Measurements from ENCODE around the gene IGLON5. TPM values are rescaled to one million over a fixed set of nuclear protein-coding genes. Genes with fewer than 3 reads are reported as not detected.

The IGLON5 gene
- total RNA-seq, 1 donor from 2014 or later: 18.0 TPM

DNA sequence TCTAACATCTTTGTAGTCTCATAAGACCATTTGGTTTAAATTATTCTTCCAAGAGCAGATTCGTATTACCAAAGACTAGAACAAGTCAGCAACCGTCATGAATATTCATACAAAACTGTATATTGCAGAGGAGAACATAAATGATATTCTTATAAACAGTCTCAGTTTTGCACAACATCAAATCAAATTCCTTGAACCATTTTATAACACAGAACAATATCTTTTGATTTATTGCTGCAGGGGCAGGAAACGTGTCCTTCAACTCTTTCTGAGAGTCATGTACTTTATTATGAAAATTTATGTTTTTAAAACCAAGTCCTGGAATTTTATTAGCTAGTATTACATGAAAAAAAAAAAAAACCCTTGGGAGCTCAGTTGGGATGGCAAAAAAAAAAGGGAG is 34.3 kb upstream of the IGLON5 start:
- no peak overlapping the region for H3K4me3 Mint-ChIP-seq
- no peak for DNase-seq (ENCODE audit: extremely low spot score, unreplicated experiment)
- TF ChIP-seq, protein P1, sequence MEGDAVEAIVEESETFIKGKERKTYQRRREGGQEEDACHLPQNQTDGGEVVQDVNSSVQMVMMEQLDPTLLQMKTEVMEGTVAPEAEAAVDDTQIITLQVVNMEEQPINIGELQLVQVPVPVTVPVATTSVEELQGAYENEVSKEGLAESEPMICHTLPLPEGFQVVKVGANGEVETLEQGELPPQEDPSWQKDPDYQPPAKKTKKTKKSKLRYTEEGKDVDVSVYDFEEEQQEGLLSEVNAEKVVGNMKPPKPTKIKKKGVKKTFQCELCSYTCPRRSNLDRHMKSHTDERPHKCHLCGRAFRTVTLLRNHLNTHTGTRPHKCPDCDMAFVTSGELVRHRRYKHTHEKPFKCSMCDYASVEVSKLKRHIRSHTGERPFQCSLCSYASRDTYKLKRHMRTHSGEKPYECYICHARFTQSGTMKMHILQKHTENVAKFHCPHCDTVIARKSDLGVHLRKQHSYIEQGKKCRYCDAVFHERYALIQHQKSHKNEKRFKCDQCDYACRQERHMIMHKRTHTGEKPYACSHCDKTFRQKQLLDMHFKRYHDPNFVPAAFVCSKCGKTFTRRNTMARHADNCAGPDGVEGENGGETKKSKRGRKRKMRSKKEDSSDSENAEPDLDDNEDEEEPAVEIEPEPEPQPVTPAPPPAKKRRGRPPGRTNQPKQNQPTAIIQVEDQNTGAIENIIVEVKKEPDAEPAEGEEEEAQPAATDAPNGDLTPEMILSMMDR (conservative IDR thresholded peaks at IDR 0.05): no peak
- H3K27ac Mint-ChIP-seq: no peak overlapping the region
- no peaks in the 10 kb centered on the region for H3K4me1 Mint-ChIP-seq (ENCODE audit: unreplicated experiment)
- H3K36me3 Mint-ChIP-seq: no peaks in the 10 kb centered on the region
- peaks cover 17% of the 10 kb centered on the region for H3K27me3 Mint-ChIP-seq
- H3K9me3 Mint-ChIP-seq: no peaks in the 10 kb centered on the region

GRCh38 chr19:51282335-51282734 is 29.1 kb upstream of the IGLON5 start:
- H3K4me1 Mint-ChIP-seq (ENCODE audit: unreplicated experiment): no peaks in the 10 kb centered on the region

GRCh38 chr19:51285682-51286081 is 25.8 kb upstream of the IGLON5 start:
- DNase-seq (ENCODE audit: extremely low spot score, unreplicated experiment): no peak
- Mint-ChIP-seq H3K27me3 (peaks cover 8% of the 10 kb centered on the region), H3K4me3 (no peak overlapping the region), H3K9me3 (no peaks in the 10 kb centered on the region), H3K4me1 (ENCODE audit: unreplicated experiment) (no peaks in the 10 kb centered on the region), H3K27ac (no peak overlapping the region), H3K36me3 (no peaks in the 10 kb centered on the region)
- TF ChIP-seq, protein P1 (conservative IDR thresholded peaks at IDR 0.05): no peak

More at GRCh38 chr19:51282335-51282734, 29.1 kb upstream of the IGLON5 start:
- H3K36me3 Mint-ChIP-seq: no peaks in the 10 kb centered on the region
- H3K4me3 Mint-ChIP-seq: no peak overlapping the region
- TF ChIP-seq, protein P1 (conservative IDR thresholded peaks at IDR 0.05): no peak
- no peak for DNase-seq (ENCODE audit: extremely low spot score, unreplicated experiment)
- peaks cover 17% of the 10 kb centered on the region for H3K27me3 Mint-ChIP-seq
- H3K9me3 Mint-ChIP-seq: no peaks in the 10 kb centered on the region
- no peak overlapping the region for H3K27ac Mint-ChIP-seq

- Mint-ChIP-seq H3K4me1 (ENCODE audit: unreplicated experiment) (no peaks in the 10 kb centered on the region), H3K9me3 (no peaks in the 10 kb centered on the region), H3K27ac (no peak overlapping the region)
Measured at GRCh38 chr19:51289635-51290034, 21.8 kb upstream of the IGLON5 start.

DNA sequence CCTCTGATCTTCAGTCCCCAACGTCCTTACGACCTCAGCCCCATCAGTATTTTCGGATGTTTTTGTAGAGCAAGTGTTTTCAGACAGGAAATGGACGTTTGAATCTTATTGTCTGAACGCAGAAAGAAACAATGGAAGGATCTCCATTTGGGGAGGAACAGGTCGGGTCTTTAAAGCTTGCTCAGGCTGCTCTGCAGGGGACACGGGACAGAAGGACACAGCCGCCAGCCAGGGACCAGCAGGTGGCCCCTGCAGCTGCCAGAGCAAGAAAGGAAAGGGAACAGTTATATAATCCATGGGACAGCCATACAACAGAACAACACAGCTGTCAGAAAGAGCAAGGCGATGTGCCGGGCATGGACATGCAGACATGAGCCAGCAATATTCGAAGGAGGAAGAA is 18.5 kb upstream of the IGLON5 start:
- Mint-ChIP-seq H3K27ac (no peak overlapping the region), H3K9me3 (no peaks in the 10 kb centered on the region), H3K27me3 (peaks cover 13% of the 10 kb centered on the region), H3K4me3 (no peak overlapping the region), H3K36me3 (no peaks in the 10 kb centered on the region), H3K4me1 (ENCODE audit: unreplicated experiment) (no peaks in the 10 kb centered on the region)
- DNase-seq (ENCODE audit: extremely low spot score, unreplicated experiment): no peak
- TF ChIP-seq, protein P1 (conservative IDR thresholded peaks at IDR 0.05): no peak

More at GRCh38 chr19:51289635-51290034, 21.8 kb upstream of the IGLON5 start:
- no peaks in the 10 kb centered on the region for H3K36me3 Mint-ChIP-seq
- TF ChIP-seq, protein P1 (conservative IDR thresholded peaks at IDR 0.05): no peak
- DNase-seq (ENCODE audit: extremely low spot score, unreplicated experiment): no peak
- peaks cover 11% of the 10 kb centered on the region for H3K27me3 Mint-ChIP-seq
- no peak overlapping the region for H3K4me3 Mint-ChIP-seq
